ENCODE results near the gene C12orf75. TPM values are rescaled to one million over a fixed set of nuclear protein-coding genes. Genes with fewer than 3 reads are reported as not detected.
"Not testable (repeated sequence)": the region's sequence is repeated elsewhere in the genome, so short reads cannot be mapped to it uniquely, and the experiment has no call there.

Gene C12orf75
- total RNA-seq, 1 donor from 2014 or later: 87.8 TPM

DNA sequence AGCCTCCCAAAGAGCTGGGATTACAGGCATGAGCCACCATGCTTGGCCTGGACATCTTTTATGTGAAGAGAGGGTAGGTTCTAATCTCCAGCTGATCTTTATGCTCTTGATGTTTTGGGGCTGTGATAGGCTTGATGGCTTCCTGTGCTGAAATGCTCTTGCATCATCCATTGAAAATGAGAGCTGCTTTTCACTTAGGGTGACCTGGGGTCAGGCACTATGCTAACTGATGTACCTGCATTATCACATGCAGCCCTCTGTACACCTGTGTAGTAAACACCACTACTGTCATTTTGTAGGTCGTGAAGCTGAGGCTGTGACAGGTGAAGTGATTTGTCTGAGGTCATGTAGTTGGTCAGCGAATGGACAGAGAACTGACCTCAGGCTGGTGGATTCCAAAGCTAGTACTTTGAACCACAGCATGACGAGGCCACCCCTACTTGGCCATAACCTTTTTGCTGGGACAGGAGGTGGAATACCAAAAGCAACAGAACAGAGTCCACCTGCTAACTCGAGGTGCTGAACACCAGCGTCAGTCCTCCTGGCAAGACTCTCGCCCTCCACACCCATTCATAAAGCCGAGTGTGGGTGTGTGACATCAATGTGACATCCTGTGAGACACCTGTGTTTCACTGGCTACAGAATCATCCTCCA lies 69.1 kb downstream of the C12orf75 start:
- Mint-ChIP-seq H3K4me3 (no peak overlapping the region), H3K4me1 (ENCODE audit: low read depth) (no peaks in the 10 kb centered on the region), H3K27me3 (ENCODE audit: insufficient read depth) (no peaks in the 10 kb centered on the region), H3K27ac (no peak overlapping the region), H3K9me3 (peaks cover 35% of the 10 kb centered on the region), H3K36me3 (ENCODE audit: low read depth) (peaks cover 16% of the 10 kb centered on the region)
- DNase-seq (ENCODE audit: low spot score): no peak
- intact Hi-C loops (cut with micrococcal nuclease): no loop called here

DNA sequence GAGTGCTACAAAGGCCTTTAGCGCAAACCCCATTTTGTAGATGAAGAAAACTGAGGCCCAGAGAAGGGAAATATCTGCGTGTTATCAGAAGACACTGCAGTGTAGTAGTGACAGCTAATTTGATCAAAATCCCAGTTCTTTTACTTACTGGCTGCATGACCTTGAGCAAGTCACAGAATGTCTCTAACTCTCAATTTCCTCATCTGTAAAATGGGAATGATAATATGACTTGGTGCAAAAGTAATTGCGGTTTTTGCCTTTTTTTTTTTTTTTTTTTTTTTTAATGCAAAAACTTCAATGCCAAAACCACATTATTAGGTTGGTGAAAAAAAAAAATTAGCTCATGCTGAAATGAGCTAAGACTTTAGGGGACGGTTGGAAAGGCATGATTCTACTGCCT lies 69.7 kb downstream of the C12orf75 start:
- H3K27me3 Mint-ChIP-seq (ENCODE audit: insufficient read depth): no peaks in the 10 kb centered on the region
- H3K36me3 Mint-ChIP-seq (ENCODE audit: low read depth): peaks cover 17% of the 10 kb centered on the region
- DNase-seq (ENCODE audit: low spot score): no peak

DNA sequence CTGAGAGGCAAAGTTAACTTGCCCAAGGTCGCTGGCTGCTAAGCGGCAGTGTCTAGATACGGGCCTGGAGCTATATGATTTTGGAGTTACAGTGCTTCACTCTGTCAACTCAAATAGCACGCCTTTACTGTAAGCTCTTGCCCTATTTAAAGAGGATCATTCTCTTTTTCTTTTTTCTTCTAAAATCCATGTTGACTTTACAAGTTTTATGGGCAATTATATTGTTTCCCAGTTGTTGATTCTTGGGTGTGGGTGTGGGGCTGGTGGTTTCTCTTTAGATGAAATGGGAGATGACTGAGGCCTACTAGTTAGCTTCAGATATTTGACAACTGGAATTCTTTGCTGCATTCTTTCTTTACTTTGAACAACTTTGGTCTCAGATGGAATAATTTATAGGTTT lies 70.7 kb downstream of the C12orf75 start:
- no peak overlapping the region for H3K4me3 Mint-ChIP-seq
- intact Hi-C loops (cut with micrococcal nuclease): no loop called here
- H3K4me1 Mint-ChIP-seq (ENCODE audit: low read depth): no peaks in the 10 kb centered on the region
- H3K36me3 Mint-ChIP-seq (ENCODE audit: low read depth): peaks cover 17% of the 10 kb centered on the region
- peaks cover 39% of the 10 kb centered on the region for H3K9me3 Mint-ChIP-seq
- H3K27ac Mint-ChIP-seq: no peak overlapping the region
- no peaks in the 10 kb centered on the region for H3K27me3 Mint-ChIP-seq (ENCODE audit: insufficient read depth)
- no peak for DNase-seq (ENCODE audit: low spot score)

More for the DNA sequence above, 69.7 kb downstream of the C12orf75 start:
- H3K9me3 Mint-ChIP-seq: peaks cover 36% of the 10 kb centered on the region
- H3K4me1 Mint-ChIP-seq (ENCODE audit: low read depth): no peaks in the 10 kb centered on the region
- no peak overlapping the region for H3K4me3 Mint-ChIP-seq
- no peak overlapping the region for H3K27ac Mint-ChIP-seq
- intact Hi-C loops (cut with micrococcal nuclease): no loop called here

DNA sequence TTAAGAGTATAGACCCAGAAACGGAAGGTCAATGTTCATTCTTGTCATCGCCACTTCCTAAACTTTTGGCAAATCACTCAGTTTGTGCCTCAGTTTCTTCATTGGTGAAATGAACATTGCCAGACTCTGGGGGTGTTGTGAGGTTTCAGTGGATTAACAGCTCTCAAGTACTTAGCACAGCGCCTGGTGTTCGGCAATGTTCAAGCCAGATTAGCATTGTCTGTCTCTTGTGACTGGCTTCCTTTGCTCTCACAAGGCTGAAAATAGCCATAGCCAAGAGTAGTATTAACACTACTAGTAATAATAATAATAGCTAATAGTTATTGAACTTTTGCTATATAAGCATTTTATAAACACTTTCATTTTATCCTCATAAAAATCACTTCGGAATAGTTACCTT lies 71.9 kb downstream of the C12orf75 start:
- Mint-ChIP-seq H3K4me1 (ENCODE audit: low read depth) (no peaks in the 10 kb centered on the region), H3K9me3 (peaks cover 35% of the 10 kb centered on the region), H3K36me3 (ENCODE audit: low read depth) (peaks cover 13% of the 10 kb centered on the region), H3K27me3 (ENCODE audit: insufficient read depth) (no peaks in the 10 kb centered on the region), H3K4me3 (no peak overlapping the region), H3K27ac (no peak overlapping the region)
- no peak for DNase-seq (ENCODE audit: low spot score)
- intact Hi-C loops (cut with micrococcal nuclease): no loop called here

DNA sequence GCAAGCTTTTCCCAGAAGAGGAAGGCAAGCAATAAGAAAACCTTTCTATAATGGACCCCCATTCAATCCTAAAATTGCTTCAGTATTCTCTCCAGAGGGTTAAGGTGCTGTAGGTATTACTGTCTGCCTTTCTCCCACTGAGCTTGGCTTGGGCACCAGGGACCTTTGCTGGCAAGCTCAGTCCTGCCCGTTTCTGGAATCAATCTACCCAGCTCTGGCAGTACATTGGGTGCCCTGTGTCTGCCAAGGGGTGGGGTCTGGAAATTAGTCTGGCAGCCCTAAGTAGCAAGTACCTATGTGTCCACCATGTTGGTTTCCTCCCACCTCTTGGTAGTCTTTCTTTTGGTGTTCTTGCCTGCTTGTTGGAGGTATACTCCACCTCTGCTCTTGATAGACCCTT lies 72.6 kb downstream of the C12orf75 start:
- H3K27ac Mint-ChIP-seq: no peak overlapping the region
- peaks cover 29% of the 10 kb centered on the region for H3K9me3 Mint-ChIP-seq
- no peaks in the 10 kb centered on the region for H3K27me3 Mint-ChIP-seq (ENCODE audit: insufficient read depth)
- H3K4me1 Mint-ChIP-seq (ENCODE audit: low read depth): no peaks in the 10 kb centered on the region
- H3K36me3 Mint-ChIP-seq (ENCODE audit: low read depth): peaks cover 11% of the 10 kb centered on the region
- no peak for DNase-seq (ENCODE audit: low spot score)
- intact Hi-C loops (cut with micrococcal nuclease): no loop called here
- H3K4me3 Mint-ChIP-seq: no peak overlapping the region

DNA sequence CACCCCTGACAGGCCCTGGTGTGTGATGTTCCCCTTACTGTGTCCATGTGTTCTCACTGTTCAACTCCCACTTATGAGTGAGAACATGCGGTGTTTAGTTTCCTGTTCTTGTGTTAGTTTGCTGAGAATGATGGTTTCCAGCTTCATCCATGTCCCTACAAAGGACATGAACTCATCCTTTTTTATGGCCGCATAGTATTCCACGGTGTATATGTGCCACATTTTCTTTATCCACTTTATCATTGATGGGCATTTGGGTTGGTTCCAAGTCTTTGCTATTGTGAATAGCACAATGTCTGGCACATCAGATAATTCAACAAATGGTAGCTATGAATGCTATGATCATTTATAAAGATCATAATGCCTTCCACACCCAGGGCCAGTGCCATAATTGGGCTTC lies 73.6 kb downstream of the C12orf75 start:
- intact Hi-C loops (cut with micrococcal nuclease); H3K4me3 Mint-ChIP-seq; H3K27me3 Mint-ChIP-seq (ENCODE audit: insufficient read depth); DNase-seq (ENCODE audit: low spot score); H3K27ac Mint-ChIP-seq; H3K4me1 Mint-ChIP-seq (ENCODE audit: low read depth): not testable (repeated sequence)
- Mint-ChIP-seq H3K9me3 (peaks cover 18% of the 10 kb centered on the region), H3K36me3 (ENCODE audit: low read depth) (peaks cover 11% of the 10 kb centered on the region)

DNA sequence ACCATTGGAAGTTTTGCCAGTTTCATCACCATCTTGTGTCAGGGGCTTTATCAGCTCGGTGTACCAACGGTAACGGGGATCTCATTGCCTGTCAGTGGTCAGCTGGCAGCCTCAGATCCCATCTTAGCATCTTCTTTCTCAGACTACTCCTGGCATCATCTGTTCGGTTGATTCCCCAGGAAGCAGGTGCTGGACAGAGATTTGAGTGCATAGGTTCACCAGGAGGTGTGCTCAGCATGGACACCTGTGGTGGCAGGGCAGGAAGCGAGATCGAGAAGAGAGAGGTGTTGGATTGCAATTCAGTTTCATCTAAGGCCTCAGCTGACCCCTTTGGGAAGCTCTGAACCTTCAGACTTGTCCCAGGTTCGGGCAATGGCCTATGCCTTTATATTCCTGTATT lies 76.0 kb downstream of the C12orf75 start:
- no peak for DNase-seq (ENCODE audit: low spot score)
- Mint-ChIP-seq H3K9me3 (peaks cover 15% of the 10 kb centered on the region), H3K27me3 (ENCODE audit: insufficient read depth) (no peaks in the 10 kb centered on the region), H3K27ac (no peak overlapping the region), H3K4me3 (no peak overlapping the region), H3K4me1 (ENCODE audit: low read depth) (peaks cover 9% of the 10 kb centered on the region), H3K36me3 (ENCODE audit: low read depth) (peaks cover 4% of the 10 kb centered on the region)
- intact Hi-C loops (cut with micrococcal nuclease): no loop called here

DNA sequence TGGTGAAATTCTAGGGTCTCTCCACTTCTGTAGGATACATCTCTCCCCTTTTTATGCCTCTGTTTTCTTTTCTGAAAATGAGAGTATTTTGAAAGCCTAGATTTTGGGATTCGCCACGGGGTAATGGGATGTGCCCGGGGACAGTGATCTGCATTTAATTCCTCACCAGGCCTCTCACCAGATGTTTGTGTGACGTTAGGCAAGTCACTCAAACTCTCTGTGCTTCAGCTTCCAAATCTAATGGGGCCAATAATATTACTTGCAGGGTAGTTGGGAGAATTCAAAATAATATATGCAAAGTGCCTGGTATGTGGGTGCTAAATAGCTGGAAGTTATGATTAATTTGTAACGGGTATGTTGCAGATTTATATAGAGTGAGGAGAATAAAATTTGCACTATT lies 78.8 kb downstream of the C12orf75 start:
- Mint-ChIP-seq H3K27me3 (ENCODE audit: insufficient read depth) (no peaks in the 10 kb centered on the region), H3K36me3 (ENCODE audit: low read depth) (peaks cover 2% of the 10 kb centered on the region)

DNA sequence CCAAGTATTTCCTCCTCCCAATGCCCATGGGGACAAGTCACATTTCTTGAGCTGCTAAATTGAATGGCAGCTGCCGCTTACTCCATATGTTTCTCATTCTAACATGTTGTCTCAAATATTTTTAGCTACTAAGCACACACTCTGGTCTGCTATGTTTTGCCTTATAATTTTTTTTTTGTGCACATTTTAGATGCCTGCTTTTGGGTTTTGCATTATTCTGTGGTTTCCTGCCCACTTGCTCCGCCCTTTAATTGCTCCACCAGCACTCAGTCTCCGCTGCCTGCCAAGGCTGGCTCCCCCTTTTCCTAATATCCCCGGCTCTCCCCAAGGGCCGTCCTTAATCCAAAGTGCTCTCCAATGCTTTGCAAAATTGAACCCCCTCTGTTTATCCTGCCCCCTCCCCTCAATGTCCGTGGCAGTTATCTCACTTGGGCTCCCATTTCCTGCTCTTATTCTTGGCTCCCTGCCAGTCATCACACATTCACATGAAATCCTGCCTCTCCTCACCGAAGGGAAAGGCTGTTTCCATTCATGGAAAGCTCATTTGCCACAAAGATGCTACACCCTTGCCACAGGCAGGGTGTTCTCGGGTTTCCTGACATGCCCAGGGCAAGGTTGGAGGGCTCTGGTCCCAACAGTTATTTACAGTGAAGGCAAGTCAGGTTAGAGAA lies 79.4 kb downstream of the C12orf75 start:
- Mint-ChIP-seq H3K27ac (no peak overlapping the region), H3K27me3 (ENCODE audit: insufficient read depth) (no peaks in the 10 kb centered on the region), H3K4me3 (no peak overlapping the region), H3K9me3 (peaks cover 3% of the 10 kb centered on the region), H3K4me1 (ENCODE audit: low read depth) (peaks cover 9% of the 10 kb centered on the region), H3K36me3 (ENCODE audit: low read depth) (no peaks in the 10 kb centered on the region)
- intact Hi-C loops (cut with micrococcal nuclease): no loop called here
- no peak for DNase-seq (ENCODE audit: low spot score)

More for the DNA sequence above, 78.8 kb downstream of the C12orf75 start:
- Mint-ChIP-seq H3K4me3 (no peak overlapping the region), H3K27ac (no peak overlapping the region), H3K9me3 (peaks cover 6% of the 10 kb centered on the region), H3K4me1 (ENCODE audit: low read depth) (peaks cover 9% of the 10 kb centered on the region)
- no peak for DNase-seq (ENCODE audit: low spot score)
- intact Hi-C loops (cut with micrococcal nuclease): no loop called here

DNA sequence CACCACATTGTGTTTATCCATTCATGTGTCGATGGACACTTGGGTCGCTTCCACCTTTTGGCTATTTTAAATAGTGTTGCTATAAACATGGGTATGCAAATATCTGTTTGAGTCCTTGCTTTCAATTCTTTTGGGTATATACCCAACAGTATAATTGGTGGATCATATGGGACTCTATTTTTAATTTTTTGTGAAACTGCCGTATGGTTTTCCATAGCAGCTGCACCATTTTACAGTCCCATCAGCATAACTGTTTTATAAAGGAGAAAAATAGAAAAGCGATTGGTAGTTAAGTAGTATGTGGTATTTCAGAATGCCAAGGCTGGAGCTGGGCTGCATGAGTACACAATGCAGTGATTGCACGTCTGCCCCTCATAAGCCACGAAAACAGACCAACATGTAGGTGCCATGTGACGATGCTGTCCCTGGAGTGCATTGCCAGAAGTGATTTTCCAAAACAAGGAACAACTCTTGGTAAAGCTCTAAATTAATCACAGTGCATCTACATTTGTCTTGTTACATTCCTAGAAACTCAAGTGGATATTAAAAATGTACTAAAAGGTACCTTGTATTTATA lies 83.5 kb downstream of the C12orf75 start:
- no peak overlapping the region for H3K27ac Mint-ChIP-seq
- H3K4me1 Mint-ChIP-seq (ENCODE audit: low read depth): peaks cover 9% of the 10 kb centered on the region
- no peak for DNase-seq (ENCODE audit: low spot score)
- H3K4me3 Mint-ChIP-seq: no peak overlapping the region
- no peaks in the 10 kb centered on the region for H3K27me3 Mint-ChIP-seq (ENCODE audit: insufficient read depth)
- H3K36me3 Mint-ChIP-seq (ENCODE audit: low read depth): no peaks in the 10 kb centered on the region
- no peaks in the 10 kb centered on the region for H3K9me3 Mint-ChIP-seq
- intact Hi-C loops (cut with micrococcal nuclease): no loop called here

DNA sequence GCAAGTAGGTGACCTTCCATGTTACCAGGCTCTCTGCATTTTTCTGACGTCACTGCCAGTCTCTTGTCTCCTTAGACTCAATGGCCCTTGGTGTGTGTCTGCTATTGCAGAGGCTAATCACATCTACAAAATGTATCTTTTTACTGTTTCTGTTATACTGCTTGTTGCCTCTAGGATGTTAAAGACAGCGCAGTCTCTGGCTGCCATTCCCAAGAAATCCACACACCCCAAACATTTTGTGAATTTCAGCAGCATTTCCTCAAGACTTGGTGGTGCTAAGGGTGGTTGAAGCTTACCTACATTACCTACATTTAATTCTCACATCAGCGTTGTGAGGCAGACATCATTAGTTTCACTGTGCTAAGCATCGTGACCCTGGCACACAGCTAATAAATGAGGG lies 87.2 kb downstream of the C12orf75 start:
- Mint-ChIP-seq H3K36me3 (ENCODE audit: low read depth) (no peaks in the 10 kb centered on the region), H3K9me3 (no peaks in the 10 kb centered on the region), H3K4me1 (ENCODE audit: low read depth) (no peaks in the 10 kb centered on the region), H3K4me3 (no peak overlapping the region), H3K27ac (no peak overlapping the region), H3K27me3 (ENCODE audit: insufficient read depth) (no peaks in the 10 kb centered on the region)
- intact Hi-C loops (cut with micrococcal nuclease): no loop called here
- DNase-seq (ENCODE audit: low spot score): no peak

DNA sequence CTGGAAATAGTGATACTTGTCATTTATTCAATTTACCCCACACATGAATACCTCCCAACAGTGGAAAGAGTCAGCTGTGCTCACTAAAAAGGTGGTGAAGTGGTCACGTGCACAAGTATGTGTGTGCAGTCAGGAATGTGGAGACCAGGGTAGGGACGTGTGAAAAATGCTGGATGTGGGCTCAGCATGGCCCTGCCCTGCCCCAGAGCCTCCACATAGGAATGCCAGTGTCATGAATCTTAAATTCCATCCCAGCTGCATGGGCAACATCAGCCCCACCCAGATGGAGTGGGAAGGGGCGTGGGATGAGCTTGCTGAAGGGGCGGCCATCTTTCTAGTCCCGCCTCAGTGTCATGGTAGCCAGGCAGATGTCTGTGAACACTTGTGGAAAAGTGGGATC lies 87.7 kb downstream of the C12orf75 start:
- intact Hi-C loops (cut with micrococcal nuclease): no loop called here
- Mint-ChIP-seq H3K4me3 (no peak overlapping the region), H3K27me3 (ENCODE audit: insufficient read depth) (no peaks in the 10 kb centered on the region), H3K9me3 (no peaks in the 10 kb centered on the region), H3K36me3 (ENCODE audit: low read depth) (no peaks in the 10 kb centered on the region), H3K4me1 (ENCODE audit: low read depth) (peaks cover 2% of the 10 kb centered on the region), H3K27ac (no peak overlapping the region)
- DNase-seq (ENCODE audit: low spot score): no peak

DNA sequence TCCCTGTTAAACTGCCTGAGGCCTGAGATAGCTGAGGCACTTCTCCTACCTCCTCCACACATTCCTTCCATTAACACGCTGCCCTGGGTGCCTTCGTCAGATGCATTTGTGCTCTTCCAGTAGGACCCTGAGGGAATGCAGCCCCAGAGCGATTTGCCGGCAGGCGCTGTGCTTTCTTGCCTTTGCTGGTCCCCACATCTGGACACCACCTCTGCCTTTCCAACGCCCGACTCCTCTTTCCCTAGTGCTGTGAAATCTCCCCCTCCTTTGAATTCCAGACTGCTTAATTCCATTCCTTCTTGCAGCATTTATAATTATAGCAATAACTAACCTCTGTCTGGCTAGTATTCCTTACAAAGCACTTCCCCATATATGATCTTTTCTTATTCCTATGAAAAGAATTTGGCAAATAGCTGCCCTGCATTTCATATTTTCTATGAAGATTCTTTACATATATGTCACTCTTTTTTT lies 88.4 kb downstream of the C12orf75 start:
- DNase-seq (ENCODE audit: low spot score): no peak
- intact Hi-C loops (cut with micrococcal nuclease): no loop called here
- H3K27me3 Mint-ChIP-seq (ENCODE audit: insufficient read depth): no peaks in the 10 kb centered on the region
- no peak overlapping the region for H3K4me3 Mint-ChIP-seq
- H3K4me1 Mint-ChIP-seq (ENCODE audit: low read depth): peaks cover 7% of the 10 kb centered on the region
- H3K36me3 Mint-ChIP-seq (ENCODE audit: low read depth): no peaks in the 10 kb centered on the region
- no peaks in the 10 kb centered on the region for H3K9me3 Mint-ChIP-seq
- no peak overlapping the region for H3K27ac Mint-ChIP-seq

Measured in activated T-helper 1 cell treated with anti-CD3 and anti-CD28 coated beads, Interleukin-12 subunit alpha, Interleukin-12 subunit beta, Interleukin-2, Interleukin-4 antibody, amounts not matched to agents 30 ng/mL and 10 ng/mL and 1 ng/mL, durations not matched to agents 14 hours and 24 hours and 36 hours (primary cell).